GM21526 (cell line): Measurements from ENCODE around the gene PRLR.
"Not testable (repeated sequence)": the region's sequence is repeated elsewhere in the genome, so short reads cannot be mapped to it uniquely, and the experiment has no call there.

Experiments used
- ATAC-seq: cut with Tn5 transposase; IDR thresholded peaks from one replicate; pipeline ENCODE4 v1.9.1; 2021; ENCODE audit warnings: moderate library complexity; ENCODE audit not compliant: unreplicated experiment, low FRiP score

Gene PRLR

GRCh38 chr5:35198686-35199085 is 31.6 kb downstream of the PRLR start:
- ATAC-seq = no peak

- no peak for ATAC-seq
These were observed 32.2 kb downstream of the PRLR start for GRCh38 chr5:35198075-35198474.

GRCh38 chr5:35197351-35197750 is 32.9 kb downstream of the PRLR start:
- ATAC-seq = no peak

DNA sequence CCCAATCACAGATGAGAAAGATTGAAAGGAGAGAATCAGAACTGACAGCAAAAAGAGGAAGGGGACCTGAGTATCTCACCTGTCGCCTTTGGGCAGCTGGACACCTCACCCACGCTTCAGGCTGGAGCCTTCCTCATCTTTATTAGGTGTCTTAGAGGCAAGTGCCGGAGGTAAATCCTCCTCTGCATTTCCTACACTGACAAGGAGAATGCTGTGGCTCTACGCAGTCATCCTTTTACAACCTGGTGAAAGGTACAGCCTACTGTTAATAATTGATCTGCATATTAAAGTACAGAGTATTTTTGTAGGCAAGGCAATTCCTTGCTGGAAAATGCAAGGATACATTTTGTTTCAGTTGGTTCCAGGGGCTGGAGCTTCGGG is 34.8 kb downstream of the PRLR start:
- no peak for ATAC-seq

DNA sequence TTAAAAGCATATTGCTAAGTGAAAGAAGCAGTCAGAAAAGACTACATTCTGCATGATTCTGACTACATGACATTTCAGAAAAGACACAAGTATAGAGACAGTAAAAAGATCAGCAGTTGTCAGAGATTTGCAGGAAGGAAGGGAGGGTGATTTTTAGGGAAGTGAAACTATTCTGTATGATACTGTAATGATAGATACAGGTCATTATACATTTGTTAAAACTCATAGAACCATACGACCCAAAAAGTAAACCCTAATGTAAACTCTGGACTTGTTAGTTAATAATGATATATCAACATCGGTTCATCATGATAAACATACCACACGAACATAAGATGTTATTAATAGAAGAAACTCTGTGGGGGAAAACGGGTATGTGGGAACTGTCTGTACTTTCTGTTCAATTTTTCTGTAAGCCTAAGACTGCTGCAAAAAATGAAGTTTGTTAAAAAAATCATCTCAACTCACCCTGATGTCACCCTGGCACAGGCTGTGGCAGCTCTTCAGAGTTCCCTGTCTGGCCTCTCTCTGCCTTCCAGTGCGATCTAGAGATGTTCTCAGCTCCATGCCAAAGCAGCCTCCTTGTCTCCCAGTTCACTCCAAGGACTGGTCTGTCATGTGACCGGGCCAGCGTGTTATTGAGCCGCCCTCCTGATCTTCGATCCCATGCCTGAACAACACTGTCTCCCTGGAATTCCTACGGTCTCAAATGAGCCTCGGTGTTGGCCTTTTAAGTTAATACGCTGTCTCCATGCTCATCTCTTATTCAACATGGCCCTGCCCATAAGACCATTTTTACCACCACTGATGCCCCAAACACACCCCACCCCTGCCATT is 35.4 kb downstream of the PRLR start:
- ATAC-seq = peak; percentile 96

- ATAC-seq = no peak
These were observed 37.8 kb downstream of the PRLR start for GRCh38 chr5:35192506-35192905.

GRCh38 chr5:35189801-35190200 is 40.5 kb downstream of the PRLR start:
- ATAC-seq = not testable (repeated sequence)

GRCh38 chr5:35188031-35188457 is 42.2 kb downstream of the PRLR start:
- no peak for ATAC-seq

- not testable (repeated sequence) for ATAC-seq
These were observed 42.7 kb downstream of the PRLR start for GRCh38 chr5:35187621-35188020.

- ATAC-seq = no peak
These were observed 43.5 kb downstream of the PRLR start for GRCh38 chr5:35186749-35187148.

GRCh38 chr5:35185518-35185917 is 44.8 kb downstream of the PRLR start:
- ATAC-seq = no peak

- ATAC-seq = no peak
These were observed 46.7 kb downstream of the PRLR start for GRCh38 chr5:35183556-35183955.

DNA sequence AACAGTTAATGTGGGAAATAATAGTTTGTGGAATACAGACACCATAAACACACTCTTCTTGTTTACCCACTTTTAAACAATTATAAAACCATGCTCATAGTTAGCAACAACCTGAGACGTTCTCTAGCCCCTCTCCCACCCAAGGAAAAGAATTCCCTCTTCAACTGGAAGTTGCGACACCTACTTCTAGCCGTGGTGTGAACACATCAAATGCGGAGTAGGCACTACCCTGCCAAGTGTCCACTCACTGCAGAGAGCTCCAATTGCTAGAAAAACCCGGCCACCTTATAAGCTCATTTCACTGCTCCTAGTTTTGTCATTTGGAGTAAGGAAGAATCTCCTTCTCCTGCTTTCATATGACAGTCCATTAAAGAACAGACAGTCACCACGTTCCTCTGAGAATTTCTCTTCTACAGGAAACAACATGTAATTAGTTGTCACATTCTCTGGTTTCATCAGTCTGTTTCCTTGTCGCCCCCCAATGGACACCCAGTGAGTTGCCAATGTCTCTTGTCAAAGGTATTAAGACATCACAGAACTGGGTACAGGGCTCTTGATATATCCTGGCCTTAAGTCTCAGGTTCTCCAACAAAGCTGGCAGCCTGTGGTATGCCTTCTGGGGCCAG is 47.3 kb downstream of the PRLR start:
- ATAC-seq = peak; percentile 70

GRCh38 chr5:35182486-35182885 is 47.8 kb downstream of the PRLR start:
- ATAC-seq = no peak

DNA sequence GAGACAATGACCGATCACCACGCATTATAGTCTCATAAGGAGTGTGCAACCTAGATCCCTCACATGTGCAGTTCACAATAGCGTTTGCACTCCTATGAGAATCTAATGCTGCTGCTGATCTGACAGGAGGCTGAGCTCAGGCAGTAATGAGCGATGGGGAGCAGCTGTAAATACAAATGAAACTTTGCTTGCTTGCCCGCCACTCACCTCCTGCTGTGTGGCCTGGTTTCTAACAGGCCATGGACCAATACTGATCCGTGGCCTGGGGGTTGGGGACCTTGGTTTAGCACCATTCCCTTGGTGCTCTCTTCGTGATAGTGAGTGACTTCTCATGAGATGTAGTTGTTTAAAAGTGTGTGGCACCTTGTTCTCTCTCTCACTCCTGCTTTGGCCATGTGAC is 50.2 kb downstream of the PRLR start:
- no peak for ATAC-seq

- ATAC-seq = no peak
These were observed 52.5 kb downstream of the PRLR start for GRCh38 chr5:35177783-35178182.

- no peak for ATAC-seq
These were observed 57.8 kb downstream of the PRLR start for GRCh38 chr5:35172533-35172932.

- no peak for ATAC-seq
These were observed 58.3 kb downstream of the PRLR start for GRCh38 chr5:35171991-35172390.

- no peak for ATAC-seq
These were observed 59.2 kb downstream of the PRLR start for GRCh38 chr5:35171078-35171477.

- ATAC-seq = no peak
These were observed 64.2 kb downstream of the PRLR start for GRCh38 chr5:35166043-35166442.

DNA sequence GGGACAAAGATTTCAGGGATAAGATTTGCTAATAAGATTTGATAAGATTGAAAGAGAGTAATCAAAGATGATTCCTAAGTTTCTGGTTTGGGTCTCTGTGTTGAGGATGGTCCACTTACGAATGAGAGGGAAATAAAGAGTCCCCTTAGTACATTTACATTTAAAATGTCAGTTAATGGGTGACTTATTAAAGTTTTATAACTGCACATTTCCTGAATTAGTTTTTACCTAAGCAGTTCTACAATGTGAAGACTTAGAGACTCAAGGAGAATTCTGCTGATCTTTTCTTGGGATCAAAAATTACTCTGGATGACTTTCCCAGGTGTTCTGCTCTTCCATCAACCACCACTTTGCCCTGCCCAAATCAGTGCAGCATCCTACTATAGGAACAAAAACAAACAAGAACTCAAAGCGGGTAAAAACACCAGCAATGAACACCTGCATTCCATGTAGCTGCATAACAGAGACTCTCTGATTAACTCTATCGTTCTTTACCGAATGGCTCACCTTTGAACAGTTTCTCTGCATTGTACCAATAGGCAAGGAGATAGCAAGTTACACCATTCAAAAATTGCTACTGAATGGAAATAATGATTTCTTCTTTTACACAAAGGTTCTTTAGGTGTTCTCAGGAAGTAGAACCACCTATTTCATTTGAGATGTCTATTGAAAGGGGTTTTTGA is 65.3 kb downstream of the PRLR start:
- ATAC-seq = no peak

DNA sequence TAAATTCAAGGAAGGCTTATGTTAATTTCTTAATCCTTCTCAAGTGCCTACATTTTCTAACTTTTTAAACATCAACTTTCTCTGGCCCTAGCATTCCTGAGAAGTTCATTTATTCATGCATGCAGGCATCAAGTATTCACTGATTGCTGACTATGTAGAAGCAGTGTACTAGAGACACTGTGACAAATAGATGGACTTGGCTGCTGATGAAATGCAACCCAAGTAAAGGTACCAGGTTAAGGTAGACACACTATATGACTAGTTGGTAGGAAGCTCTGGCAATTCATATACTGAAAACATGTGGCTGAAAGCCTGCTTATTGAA is 66.6 kb downstream of the PRLR start:
- ATAC-seq = no peak
